ENCODE results near the gene EYS. TPM values are rescaled to one million over a fixed set of nuclear protein-coding genes. Genes with fewer than 3 reads are reported as not detected.
"Not testable (repeated sequence)": the region's sequence is repeated elsewhere in the genome, so short reads cannot be mapped to it uniquely, and the experiment has no call there.

EYS gene
- polyA plus RNA-seq, 3 donors: 0.51 to 0.69 (median 0.65) TPM

DNA sequence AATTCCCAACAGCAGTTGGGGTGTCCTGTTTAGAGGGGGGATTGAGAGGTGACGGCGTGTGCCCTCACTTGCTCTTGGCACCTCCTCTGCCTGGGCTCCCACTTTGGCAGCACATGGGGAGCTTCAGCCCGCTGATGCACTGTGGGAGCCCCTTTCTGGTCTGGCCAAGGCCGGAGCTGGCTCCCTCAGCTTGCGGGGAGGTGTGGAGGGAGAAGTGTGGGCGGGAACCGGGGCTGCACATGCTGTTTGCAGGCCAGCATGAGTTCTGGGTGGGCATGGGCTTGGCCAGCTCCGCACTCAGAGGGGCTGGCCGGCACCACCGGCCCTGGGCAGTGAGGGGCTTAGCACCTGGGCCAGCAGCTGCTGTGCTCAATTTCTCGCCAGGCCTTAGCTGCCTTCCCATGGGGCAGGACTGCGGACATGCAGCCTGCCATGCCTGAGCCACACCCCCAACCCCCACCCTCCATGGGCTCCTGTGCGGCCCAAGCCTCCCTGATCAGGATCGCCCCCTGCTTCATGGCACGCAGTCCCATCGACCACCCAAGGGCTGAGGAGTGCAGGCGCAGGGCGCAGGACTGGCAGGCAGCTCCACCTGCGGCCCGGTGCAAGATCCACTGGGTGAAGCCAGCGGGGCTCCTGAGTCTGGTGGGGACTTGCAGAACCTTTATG, 1675.9 kb downstream of the EYS start:
- DNase-seq (ENCODE audit: low read depth in 3 of 3, low spot score in 2 of 3): not testable (repeated sequence)

DNA sequence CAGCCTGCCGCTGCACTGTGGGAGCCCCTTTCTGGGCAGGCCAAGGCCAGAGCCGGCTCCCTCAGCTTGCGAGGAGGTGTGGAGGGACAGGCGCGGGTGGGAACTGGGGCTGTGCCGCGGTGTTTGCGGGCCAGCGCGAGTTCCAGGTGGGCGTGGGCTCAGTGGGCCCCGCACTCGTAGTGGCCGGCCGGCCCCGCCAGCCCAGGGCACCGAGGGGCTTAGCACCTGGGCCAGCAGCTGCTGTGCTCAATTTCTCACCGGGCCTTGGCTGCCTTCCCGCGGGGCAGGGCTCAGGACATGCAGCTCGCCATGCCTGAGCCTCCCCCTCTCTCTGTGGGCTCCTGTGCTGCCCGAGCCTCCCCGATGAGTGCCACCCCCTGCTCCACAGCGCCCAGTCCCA, 1683.3 kb downstream of the EYS start:
- DNase-seq (ENCODE audit: low read depth in 3 of 3, low spot score in 2 of 3): no peak

DNA sequence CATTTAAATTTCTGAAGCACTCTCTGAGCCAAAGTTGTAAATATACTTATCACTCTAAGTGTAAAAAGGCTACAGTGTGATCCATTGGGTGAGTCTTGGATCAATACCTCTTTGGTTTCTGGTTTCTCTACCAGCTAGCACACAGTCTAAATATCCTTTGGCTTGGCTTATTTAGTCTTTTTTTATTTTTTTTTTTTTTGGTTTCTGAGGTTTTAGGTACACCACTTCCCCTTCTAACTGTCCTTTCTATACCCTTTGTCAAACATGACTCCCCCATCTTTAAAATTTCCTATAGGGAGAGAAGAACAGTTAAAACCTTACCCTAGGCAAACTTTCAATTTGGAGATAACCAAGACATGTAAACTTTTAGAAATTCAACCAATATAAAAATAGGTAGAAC, 1692.4 kb downstream of the EYS start:
- no peak for DNase-seq (ENCODE audit: low read depth in 3 of 3, low spot score in 2 of 3)

DNA sequence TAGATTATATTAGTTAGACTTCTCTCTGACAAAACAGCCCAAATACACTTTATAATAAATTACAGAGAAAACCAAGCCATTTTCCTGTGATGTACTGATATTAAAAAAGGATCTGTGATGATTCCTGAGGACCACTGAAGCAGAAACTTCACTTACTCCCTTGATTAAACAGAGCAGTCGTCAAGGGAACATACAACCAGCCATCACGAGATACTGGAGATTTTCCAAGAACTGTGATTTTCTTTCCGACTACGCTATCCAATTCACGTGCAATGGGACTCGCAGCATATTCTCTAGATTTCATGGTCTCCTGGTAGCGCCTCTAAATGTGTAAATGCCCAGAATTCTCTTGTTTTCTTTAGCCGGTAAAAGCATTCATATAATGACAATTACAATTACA, 1694.0 kb downstream of the EYS start:
- peak in 2 of 3 donors; percentile 8 to 14 for DNase-seq (ENCODE audit: low read depth in 3 of 3, low spot score in 2 of 3)

DNA sequence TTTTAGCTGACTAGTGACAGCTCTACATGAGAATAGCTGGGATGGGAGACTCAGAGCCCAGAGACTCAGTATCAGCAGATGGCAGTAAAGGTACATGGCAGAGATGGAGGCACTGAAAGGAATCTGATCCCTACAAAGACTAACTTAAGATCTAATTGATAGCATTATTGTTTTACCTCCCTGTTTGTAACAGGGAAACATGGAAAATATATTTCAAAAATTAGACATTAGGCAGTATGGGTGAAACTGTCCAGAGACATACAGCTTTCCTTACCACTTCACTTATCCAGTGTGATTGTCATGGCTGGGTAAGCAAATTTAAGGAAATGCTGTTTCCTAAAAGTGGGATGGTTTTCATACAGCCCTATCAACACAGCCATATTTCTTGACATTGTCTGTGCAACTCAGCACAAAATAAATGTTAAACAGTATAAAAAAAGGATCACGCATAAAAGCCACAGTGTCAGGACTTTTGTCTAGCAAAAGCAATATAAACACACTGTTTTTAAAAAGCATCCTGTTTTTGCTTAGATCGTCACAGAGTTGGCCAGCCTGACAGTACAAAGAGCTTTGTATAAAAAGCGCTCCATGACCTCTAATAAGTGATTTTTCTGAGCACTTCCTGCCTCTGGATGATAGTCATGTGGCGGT, 1694.5 kb downstream of the EYS start:
- DNase-seq (ENCODE audit: low read depth in 3 of 3, low spot score in 2 of 3): peak in 2 of 3 donors; percentile 44 to 50

DNA sequence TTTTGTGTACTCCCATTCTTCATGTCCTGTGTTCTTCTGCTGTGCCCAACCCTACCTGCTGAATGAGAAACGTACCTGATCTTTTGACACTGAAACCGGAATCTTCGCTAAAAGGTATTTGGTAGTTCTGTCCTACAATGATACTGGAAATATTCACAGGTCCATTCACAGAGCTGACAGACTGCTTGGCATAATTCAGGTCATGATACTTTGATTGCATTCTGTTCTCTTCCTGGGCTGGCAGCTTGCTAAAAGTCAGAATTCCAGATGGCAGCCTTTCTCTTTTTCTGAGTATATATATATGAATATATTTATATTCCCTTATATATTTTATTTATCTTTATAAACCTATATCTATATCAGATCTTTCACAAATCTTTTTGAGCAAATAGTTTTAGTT, 1696.4 kb downstream of the EYS start:
- DNase-seq (ENCODE audit: low read depth in 3 of 3, low spot score in 2 of 3): no peak

DNA sequence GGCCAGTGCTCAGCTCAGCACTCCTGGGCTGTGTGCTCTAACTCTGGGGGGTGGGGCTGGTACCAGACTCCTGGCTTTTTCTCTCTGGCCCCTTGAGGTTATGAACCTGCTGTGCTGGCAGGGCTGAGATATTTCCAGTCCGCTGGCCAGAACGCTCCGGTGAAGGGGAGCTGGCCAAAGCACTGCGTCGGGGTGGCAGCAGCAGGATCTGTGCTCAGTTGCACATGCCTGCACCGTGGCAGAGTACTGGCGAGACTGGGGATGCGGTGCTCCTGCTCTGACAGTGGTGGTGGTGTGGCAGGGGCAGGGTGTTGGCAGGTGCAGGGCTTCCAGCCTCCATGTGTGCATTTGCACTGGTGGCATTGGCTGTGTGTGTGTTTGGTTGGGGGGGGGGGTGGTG, 1697.0 kb downstream of the EYS start:
- DNase-seq (ENCODE audit: low read depth in 3 of 3, low spot score in 2 of 3): peak in 1 of 3 donors; percentile 7

DNA sequence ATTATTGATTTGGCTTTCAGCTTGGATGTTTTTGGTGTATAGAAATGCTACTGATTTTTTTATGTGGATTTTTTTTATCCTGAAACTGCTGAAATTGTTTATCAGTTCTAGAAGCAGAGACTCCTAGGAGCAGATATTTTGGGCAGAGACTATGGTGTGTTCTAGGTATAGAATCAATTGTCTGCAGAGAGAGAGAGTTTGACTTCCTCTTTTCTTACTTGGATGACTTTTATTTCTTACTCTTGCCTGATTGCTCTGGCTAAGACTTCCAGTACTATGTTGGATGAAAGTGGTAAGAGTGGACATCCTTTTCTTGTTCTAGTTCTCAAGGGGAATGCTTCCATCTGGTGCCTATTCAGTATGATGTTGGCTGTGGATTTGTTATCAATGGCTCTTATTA, 1700.8 kb downstream of the EYS start:
- DNase-seq (ENCODE audit: low read depth in 3 of 3, low spot score in 2 of 3): no peak

DNA sequence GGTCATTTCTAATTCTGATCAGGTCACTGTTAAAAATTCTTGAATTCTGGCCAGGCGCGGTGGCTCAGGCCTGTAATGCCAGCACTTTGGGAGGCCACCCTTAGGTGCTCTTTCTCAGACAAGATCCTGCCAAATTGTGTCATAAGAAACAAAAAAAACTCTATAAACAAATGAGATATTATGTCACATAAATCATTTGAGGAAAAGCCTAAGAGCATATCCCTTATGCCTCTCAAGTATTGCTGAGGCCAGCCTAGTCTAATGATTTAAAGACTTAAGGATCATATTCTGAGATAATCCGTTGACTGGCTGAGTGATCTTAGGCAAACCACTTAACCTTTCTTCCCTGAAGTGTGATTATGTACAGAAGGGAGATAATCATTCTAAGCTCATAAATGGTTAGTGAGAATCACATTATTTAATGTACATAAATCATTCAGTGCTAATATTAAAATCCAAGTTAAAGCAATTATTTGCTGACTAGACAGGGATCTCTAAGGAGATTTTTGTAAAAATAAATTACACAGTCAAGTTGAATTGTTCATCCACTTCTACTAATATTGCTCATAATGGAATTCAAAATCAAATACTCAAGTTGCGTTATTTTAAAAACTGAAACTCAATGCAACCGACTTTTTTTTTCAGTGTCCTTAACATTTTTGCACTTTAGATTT, 1706.1 kb downstream of the EYS start:
- DNase-seq (ENCODE audit: low read depth in 3 of 3, low spot score in 2 of 3): no peak

DNA sequence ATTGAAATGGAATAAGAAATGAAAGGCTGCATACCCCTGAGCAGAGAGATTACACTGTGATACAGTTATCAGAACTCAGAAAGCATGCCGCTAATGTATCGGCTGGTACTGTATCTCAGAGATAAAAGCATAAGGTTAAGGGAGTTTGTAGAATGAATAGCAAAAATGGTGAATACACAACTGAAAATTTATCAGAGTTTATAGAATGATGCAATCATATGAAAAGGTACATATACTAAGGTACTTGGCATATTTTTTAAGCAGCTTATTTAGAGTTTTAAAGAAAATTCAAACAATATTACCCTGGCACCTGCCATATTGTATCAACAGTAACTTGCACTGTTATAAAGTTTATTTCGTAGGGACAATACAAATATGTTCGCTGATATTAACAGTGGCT, 1707.4 kb downstream of the EYS start:
- no peak for DNase-seq (ENCODE audit: low read depth in 3 of 3, low spot score in 2 of 3)

DNA sequence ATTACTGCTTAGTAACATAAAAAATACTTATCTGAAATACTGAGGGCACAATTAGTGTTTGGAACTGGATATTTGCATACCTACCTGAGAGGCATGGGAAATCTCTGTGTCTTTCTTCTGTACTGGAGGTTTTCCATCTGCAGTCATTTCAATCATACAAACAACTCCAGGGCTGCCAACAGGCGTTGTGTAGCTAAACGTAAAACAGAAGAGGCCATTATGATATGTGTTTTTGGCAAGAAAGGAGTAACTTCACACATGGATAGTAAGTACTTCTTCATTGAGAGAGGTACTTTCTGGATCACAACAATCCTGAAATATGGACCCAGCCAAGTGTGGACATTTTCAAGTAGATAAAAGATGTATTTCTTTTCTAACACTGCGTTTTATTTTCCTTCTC, 1708.0 kb downstream of the EYS start:
- no peak for DNase-seq (ENCODE audit: low read depth in 3 of 3, low spot score in 2 of 3)

DNA sequence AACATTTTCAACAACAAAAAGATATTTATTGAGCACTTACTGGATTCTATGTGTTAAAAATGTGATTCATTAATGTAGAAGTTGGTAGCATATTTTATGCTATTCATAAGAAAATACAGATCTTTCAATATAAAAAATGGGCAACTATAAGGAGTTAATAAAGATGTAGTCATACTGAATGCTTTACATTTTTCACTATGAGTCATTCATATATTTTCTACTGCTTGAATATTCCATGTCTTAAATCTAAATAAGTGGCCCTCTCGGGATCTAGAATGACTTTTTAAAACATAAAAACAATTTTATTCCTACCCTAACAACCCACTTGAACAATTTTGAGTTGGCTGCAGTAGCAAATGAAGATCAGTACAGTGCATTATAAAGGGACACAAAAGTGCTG, 1709.3 kb downstream of the EYS start:
- no peak for DNase-seq (ENCODE audit: low read depth in 3 of 3, low spot score in 2 of 3)

DNA sequence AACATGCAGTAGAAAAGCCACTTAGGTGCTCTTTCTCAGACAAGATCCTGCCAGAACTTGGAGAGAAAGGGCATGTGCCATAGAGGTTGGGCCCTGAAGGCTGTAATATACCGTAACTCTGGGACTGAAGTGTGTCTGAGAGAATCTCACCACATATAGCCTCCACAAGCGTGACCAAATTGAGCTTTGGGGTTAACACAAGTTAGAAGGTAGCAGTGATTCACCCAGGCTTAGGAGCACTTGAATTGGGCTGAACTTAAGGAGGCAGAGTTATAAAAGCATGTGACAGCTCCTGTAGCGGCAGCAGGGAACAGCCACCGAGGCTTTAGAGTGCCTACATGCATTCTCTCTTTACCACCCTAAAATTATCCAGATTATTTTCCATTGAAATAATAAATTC, 1709.8 kb downstream of the EYS start:
- DNase-seq (ENCODE audit: low read depth in 3 of 3, low spot score in 2 of 3): no peak

DNA sequence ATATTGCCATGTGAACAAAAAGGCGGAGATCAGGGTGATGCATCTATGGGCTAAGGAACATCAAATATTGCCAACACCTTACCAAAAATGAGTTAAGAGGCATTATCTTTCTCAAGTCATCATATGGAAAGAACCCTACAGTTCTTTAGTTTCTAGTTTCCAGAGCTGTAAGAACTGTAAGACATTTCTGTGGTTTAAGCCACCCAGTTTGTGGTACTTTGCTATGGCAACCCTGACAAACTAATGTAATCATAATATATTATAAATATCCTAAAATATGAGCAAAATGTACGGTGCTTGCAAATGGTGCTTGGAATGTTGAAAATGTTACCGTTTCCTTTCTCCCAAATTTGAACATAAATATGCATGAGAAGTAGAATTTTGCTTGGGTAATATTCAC, 1721.8 kb downstream of the EYS start:
- DNase-seq (ENCODE audit: low read depth in 3 of 3, low spot score in 2 of 3): no peak

DNA sequence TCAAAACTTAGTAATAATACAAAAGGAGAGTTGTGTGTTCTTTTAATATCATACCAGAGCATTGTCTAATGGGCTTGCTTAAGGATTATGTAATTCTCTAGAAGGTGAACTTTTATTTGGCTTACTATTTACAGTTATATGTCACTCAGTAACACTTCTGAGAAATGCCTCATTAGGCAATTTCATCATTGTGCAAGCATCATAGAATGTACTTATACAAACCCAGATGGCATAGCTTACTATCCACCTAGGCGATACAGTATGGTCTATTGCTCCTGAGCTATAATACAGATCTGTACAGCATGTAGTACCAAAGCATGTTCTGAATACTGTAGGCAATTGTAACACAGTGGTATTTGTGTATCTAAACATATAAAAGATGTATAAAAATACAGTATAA, 1731.3 kb downstream of the EYS start:
- no peak for DNase-seq (ENCODE audit: low read depth in 3 of 3, low spot score in 2 of 3)

DNA sequence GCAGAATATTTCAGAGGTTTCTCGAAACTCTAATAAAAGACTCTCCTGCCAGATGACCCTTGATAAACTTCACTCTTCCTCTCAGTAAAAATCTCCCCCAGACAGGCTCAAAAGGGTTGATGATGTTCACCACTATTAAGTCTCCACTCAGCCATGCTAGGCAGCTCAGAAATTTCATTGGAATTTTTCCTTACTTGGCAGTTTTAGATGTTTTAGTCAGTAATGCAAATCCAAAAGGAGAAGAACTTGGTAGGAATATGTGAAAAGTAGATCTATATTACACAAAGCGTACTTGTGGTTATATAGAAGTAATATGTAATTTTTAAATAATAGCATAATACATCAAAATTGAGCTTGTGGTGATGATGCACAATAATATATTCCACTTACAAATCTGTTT, 1738.4 kb downstream of the EYS start:
- DNase-seq (ENCODE audit: low read depth in 3 of 3, low spot score in 2 of 3): no peak

DNA sequence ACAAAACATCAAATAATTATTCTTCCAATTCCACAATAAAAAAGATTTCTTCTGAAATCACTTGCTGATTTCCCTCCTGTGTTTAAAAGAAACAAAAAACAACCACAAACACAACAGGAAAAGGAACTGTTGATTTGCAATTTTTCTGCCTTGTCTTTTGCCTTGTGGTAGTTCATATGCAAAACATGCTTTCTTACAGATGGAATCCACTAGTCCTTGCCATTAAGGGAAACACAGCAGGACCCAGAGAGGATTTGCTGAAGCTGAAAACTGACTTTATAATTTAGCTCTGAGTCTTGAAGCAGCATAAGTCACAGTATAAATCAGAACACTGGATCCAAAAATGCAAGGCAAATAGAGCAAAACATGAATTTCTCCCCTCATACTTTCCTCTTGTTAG, 1742.7 kb downstream of the EYS start:
- DNase-seq (ENCODE audit: low read depth in 3 of 3, low spot score in 2 of 3): no peak

DNA sequence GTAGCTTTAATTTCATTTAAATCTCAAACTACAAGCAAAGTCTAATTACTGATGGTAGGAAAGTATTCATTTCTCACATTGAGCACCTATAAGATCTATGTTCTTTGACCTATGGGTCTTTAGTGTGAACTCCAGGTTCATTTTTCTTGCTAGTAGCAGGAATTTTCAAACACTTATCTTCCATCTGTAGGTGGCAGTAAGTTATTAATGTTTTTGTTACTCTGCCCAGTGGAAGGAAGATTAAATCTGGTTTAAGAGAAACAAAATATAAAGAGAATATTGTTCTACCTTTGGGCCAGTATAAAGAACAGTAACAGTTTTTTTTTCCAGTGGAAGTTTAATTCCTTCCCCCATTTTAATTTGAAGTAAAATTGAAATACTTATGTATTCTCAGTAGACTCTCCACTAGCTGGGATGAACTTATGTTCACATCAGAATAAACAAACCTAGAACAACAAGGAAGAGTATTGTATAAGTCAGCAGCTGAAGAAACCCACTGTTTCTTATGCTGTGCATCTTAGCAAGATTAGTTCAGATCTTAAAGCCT, 1743.2 kb downstream of the EYS start:
- DNase-seq (ENCODE audit: low read depth in 3 of 3, low spot score in 2 of 3): no peak

DNA sequence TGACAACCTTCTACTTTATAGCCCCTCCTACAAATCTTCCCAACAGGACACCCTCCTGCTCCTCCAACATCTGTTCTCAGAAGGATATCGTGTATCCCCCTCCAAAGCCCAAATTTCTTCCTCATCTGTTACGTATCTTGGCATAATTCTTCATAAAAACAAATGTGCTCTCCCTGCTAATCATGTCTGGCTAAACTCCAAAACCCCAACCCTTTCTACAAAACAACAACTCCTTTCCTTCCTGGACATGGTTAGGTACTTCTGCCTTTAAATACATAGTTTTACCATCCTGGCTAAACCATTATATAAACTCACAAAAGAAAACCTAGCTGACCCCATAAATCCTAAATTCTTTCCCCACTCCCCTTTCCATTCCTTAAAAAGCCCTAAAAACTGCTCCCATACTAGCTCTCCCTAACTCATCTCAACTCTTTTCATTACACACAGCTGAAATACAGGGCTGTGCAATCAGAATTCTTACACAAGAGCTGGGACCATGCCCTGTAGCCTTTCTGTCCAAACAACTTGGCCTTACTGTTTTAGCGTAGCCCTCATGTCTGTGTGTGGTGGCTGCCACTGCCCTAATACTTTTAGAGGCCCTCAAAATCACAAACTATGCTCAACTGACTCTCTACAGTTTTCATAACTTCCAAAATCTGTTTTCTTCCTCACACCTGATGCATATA, 1753.5 kb downstream of the EYS start:
- not testable (repeated sequence) for DNase-seq (ENCODE audit: low read depth in 3 of 3, low spot score in 2 of 3)

DNA sequence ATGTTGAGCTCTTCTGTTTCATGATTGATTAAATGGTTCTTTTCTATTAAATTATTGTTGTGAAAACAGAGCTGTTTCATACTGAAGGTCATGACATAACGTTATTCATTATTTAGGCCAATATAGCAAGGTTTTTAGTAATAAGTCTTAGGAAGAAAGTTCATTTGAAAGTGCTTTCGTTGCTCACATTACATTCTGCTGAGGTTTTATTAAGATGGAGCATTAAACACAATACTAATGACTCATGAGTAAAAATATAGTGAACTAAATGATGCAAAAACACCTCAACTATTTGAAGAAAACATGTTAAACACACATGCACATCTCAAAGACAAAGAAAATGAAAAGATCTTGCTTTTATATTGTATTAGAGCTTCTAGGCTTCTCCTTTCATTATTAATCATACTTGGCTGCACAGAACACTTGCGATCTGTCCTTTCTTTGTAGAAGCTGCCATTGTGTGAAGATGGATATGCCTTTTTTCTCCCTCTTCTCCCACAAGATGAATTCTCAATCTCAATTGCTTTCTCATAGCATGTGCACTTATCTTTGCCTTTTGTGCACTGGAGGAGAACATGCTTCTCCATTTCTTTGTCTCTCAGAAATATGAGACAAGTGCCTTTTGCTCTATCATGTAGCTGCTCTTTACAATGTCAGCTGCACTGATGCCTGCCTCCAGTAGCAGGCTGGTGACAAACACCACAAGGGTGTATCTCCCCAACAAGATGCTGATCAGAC, 1759.1 kb downstream of the EYS start:
- no peak for DNase-seq (ENCODE audit: low read depth in 3 of 3, low spot score in 2 of 3)

DNA sequence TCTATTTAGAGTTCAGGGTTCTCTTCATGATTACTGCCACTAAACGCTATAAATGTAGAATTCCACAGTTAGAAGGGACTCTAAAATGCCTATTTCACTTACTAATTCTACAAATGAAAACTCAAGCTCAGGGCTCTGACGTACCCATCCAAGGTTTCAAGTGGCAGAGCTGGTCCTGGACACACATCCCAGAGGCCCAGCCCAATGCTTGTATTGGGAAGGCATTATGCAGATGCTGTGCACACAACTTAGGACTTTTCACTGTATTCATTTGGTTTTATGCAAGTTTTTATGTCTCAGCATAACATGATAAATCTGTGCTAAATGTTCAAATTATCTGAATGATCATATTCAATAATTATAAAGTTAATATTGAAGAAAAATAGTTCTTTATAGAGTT, 1761.0 kb downstream of the EYS start:
- DNase-seq (ENCODE audit: low read depth in 3 of 3, low spot score in 2 of 3): no peak

Measured in right renal cortex interstitium (tissue), 3 donors.